SU-DHL-6 (cell line): ENCODE measurements around the gene SLC22A5.

ENCODE experiments used
- CTCF ChIP-seq: fragments of 200-600 bp; sonication (generic); IDR thresholded peaks from one replicate; pipeline ENCODE4 v1.5.1; 2017; ENCODE audit warnings: antibody characterized with exemption, mild to moderate bottlenecking, low read length, moderate library complexity; ENCODE audit not compliant: insufficient read depth, poor library complexity, severe bottlenecking
- EZH2phosphoT487 ChIP-seq: fragments of 200-600 bp; sonication (generic), shearing (Covaris generic); conservative IDR thresholded peaks from 2 replicates; pipeline ENCODE4 v1.6.1; 2018; ENCODE audit warnings: mild to moderate bottlenecking, antibody characterized with exemption, low read length, moderate library complexity, mixed read lengths

- TF ChIP-seq CTCF, result no peak
- TF ChIP-seq EZH2phosphoT487, result no peak
These were observed 470 bp upstream of the SLC22A5 start for GRCh38 chr5:132369007-132369473.
